Right lobe of liver (tissue), 4 donors: Measurements from ENCODE around the gene ZFAND6.

Experiments used
- POLR2A ChIP-seq: fragments of 450-650 bp; IDR thresholded peaks from one replicate; pipeline ENCODE4 v1.6.1; 2017; ENCODE audit warnings: antibody characterized with exemption, mild to moderate bottlenecking
- TF ChIP-seq, protein P1 (sequence below), 4 donors: fragments of 200-600 bp in 3 of 4; fragments of 450-650 bp in 1 of 4; IDR thresholded peaks; one replicate each; pipeline versions ENCODE4 v1.5.1 to v1.8.0; 2016 to 2022; ENCODE audit warnings: antibody characterized with exemption in 4 of 4, mild to moderate bottlenecking in 2 of 4
- donor health status: DM: no; HTN: no; CAD: no.
- donor health status: DM: no; HTN: no; CAD: no.
- donor health status: DM: no; HTN: yes; CAD: no.

GRCh38 chr15:80173022-80173759 is 113.7 kb downstream of the ZFAND6 start:
- TF ChIP-seq, protein P1, sequence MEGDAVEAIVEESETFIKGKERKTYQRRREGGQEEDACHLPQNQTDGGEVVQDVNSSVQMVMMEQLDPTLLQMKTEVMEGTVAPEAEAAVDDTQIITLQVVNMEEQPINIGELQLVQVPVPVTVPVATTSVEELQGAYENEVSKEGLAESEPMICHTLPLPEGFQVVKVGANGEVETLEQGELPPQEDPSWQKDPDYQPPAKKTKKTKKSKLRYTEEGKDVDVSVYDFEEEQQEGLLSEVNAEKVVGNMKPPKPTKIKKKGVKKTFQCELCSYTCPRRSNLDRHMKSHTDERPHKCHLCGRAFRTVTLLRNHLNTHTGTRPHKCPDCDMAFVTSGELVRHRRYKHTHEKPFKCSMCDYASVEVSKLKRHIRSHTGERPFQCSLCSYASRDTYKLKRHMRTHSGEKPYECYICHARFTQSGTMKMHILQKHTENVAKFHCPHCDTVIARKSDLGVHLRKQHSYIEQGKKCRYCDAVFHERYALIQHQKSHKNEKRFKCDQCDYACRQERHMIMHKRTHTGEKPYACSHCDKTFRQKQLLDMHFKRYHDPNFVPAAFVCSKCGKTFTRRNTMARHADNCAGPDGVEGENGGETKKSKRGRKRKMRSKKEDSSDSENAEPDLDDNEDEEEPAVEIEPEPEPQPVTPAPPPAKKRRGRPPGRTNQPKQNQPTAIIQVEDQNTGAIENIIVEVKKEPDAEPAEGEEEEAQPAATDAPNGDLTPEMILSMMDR (IDR thresholded peaks at IDR 0.05) = peak; percentile 75 to 88 (median 82)
- no peak for TF ChIP-seq POLR2A
